Right cardiac atrium (tissue), 5 donors: ENCODE measurements around the gene SFXN1. TPM values are rescaled to one million over a fixed set of nuclear protein-coding genes. Genes with fewer than 3 reads are reported as not detected.
A peak's percentile ranks its signal among the peaks of the same experiment; 100 is the strongest.
"Not testable (repeated sequence)": the region's sequence is repeated elsewhere in the genome, so short reads cannot be mapped to it uniquely, and the experiment has no call there.

Source experiments
- ATAC-seq, 2 donors: fragments of 200-7000 bp; cut with Tn5 transposase; one replicate each; pipeline versions ENCODE4 v1.8.0 to v1.9.1; 2020; ENCODE audit warnings: moderate library complexity in 2 of 2, mild to moderate bottlenecking in 1 of 2
- DNase-seq, 3 donors: peaks; one replicate each; pipeline ENCODE4 v3.0.0-alpha.2; 2020
- H3K27ac ChIP-seq: one replicate; pipeline ENCODE4 v1.5.1; 2013; ENCODE audit warnings: mild to moderate bottlenecking, low read length, control low read depth, moderate library complexity
- H3K27me3 ChIP-seq: one replicate; pipeline ENCODE4 v1.6.1; 2013; ENCODE audit not compliant: control insufficient read depth, insufficient read depth
- H3K4me1 ChIP-seq: one replicate; pipeline ENCODE4 v1.6.1; 2013; ENCODE audit warnings: low read length; ENCODE audit not compliant: control insufficient read depth, insufficient read depth
- H3K4me3 ChIP-seq: one replicate; pipeline ENCODE4 v1.5.1; 2013; ENCODE audit warnings: low read length, control low read depth
- H3K9me3 ChIP-seq: one replicate; pipeline ENCODE4 v1.6.1; 2013; ENCODE audit warnings: low read length; ENCODE audit not compliant: control insufficient read depth
- WGBS: extraction: QIAGEN DNeasy Blood & Tissue Kit; methylation state at CpG from one replicate; pipeline ENCODE4 v1.1.7; 2013; 5-methylcytosine and 5-hydroxymethylcytosine counted together
- intact Hi-C, 4 donors: fragments of 100-400 bp; cut with DNase I; formaldehyde crosslinking; loops; one replicate each; pipeline versions ENCODE4 v1.11.0 to v1.14.0; 2022 to 2023
- polyA plus RNA-seq: library from polyadenylated mRNA; stranded (reverse); fragments of 200-250 nt; gene quantifications from one replicate; pipeline ENCODE4 v1.2.3, GENCODE V29; 2013
- total RNA-seq, 4 donors: library from RNA; stranded (reverse); fragmentation: NEBNext Ultra II Directional; extraction: Animal tissue kit (Norgen Biotek cat#: 25700); gene quantifications; one replicate each; pipeline ENCODE4 v1.2.1, GENCODE V29; 2021
- donor health status: healthy with polysubstance abuse.
- donor health status: DM: no; HTN: yes; CAD: no.
- donor health status: DM: no; HTN: no; CAD: no.
- donor health status: DM: no; HTN: yes; CAD: no; lungs with severe emphysema.
- donor health status: DM: yes; HTN: yes; CAD: no.

Gene SFXN1
- total and polyA plus RNA-seq, 5 donors, result 14.7 to 37.6 (median 35.1) TPM

DNA sequence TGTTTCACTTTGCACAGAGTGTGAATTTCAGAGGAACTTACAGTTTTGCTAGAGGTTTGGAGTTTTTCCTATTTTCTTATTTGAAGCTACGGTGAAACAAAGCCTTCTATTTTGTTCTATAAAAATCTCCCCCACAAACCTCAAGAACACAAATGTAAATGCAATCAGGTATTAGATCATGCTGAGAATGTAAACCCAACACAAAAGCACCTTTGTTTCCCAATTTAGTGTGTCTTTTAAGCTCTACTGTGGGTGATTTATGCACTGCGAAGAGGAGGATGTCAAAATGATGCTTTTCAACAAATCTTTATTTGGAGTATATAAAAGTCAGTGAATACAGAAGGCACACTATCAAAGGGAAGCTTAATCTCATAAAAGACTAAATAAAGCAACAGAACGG, 30.1 kb upstream of the SFXN1 start:
- DNase-seq (no peak), ATAC-seq (no peak)
- no peaks in the 10 kb centered on the region for H3K27me3 ChIP-seq
- H3K4me1 ChIP-seq, result no peaks in the 10 kb centered on the region
- intact Hi-C loops, result loop anchor here in 1 of 4 donors (5.0 kb wide), 1 partner anchor 496 kb away; no protein-coding TSS in a partner anchor
- no peak overlapping the region for H3K4me3 ChIP-seq
- H3K27ac ChIP-seq, result no peak overlapping the region
- no peaks in the 10 kb centered on the region for H3K9me3 ChIP-seq
- 35% methylated on average over 3 of the region's 3 CpGs for whole genome bisulfite sequencing

DNA sequence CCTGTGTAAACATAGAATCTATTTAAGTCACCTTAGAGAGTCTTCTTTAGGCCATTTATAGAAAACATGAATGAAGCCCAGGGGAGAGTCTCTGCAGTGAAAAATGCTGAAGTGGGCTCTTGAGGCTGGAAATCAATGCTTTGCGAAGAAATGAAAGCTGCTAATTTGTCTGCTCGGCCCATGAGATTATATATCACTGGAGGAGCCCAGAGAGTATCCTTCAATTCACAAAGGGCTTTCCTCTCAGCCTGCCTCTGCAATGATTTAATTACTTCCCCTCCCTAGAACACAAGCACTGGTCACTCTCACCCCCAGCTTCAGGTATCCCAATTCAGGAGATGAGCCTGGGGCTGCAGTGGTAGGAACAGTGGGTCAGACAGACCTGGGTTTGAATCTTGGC, 26.2 kb upstream of the SFXN1 start:
- DNase-seq (no peak), ATAC-seq (no peak)
- Histone ChIP-seq H3K27ac (no peak overlapping the region), H3K4me3 (no peak overlapping the region), H3K9me3 (no peaks in the 10 kb centered on the region), H3K27me3 (no peaks in the 10 kb centered on the region), H3K4me1 (no peaks in the 10 kb centered on the region)
- intact Hi-C loops, result loop anchor here in 1 of 4 donors (5.0 kb wide), 1 partner anchor 500 kb away; no protein-coding TSS in a partner anchor
- 79% methylated on average over 2 of the region's 2 CpGs for WGBS

DNA sequence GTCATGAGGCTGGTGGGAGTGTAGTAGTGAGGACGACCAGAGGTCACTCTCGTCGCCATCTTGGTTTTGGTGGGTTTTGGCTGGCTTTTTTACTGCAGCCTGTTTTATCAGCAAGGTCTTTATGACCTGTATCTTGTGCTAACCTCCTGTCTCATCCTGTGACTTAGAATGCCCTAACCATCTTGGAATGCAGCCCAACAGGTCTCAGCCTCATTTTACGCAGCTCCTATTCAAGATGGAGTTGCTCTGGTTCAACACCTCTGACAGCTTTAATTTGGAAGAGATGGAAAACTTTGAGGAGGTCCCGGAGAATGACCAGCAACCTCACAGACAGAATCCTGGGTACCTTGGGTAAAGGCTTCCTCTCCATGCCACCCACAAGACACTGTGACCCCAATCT, 24.0 kb upstream of the SFXN1 start:
- H3K27me3 ChIP-seq, H3K27ac ChIP-seq, H3K4me3 ChIP-seq, H3K9me3 ChIP-seq, DNase-seq, ATAC-seq, H3K4me1 ChIP-seq: not testable (repeated sequence)
- intact Hi-C loops, result loop anchor here in 1 of 4 donors (5.0 kb wide), 1 partner anchor 502 kb away; no protein-coding TSS in a partner anchor
- WGBS, result 90% methylated on average over 5 of the region's 5 CpGs

DNA sequence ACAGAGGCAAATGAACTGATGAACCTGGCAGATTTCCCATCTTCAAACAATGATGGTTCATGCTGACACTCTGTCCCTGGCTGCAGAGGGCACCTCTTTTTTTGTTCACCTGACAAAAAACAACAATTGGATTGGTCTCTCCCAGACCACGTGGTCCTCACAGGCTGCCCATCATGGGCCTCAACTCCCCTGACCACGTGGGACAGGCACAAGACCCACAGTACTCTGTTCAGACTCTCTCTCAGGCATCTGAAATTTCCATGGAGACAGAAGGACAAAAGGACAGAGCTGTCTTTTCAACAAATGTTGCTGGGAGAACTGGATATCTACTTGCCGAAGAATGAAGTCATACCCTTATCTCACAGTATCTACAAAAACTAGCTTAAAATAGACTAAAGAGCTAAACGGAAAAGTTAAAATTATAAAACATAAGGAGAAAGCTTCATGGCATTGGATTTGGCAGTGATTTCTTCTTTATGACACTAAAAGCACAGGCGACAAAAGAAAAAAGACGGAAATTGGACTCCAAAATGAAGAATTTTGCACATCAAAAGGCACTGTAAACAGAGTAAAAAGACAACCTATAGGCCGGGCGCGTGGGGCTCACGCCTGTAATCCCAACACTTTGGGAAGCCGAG, 22.1 kb upstream of the SFXN1 start:
- ATAC-seq, result no peak
- WGBS, result 66% methylated on average over 11 of the region's 11 CpGs
- no peak overlapping the region for H3K4me3 ChIP-seq
- no peaks in the 10 kb centered on the region for H3K9me3 ChIP-seq
- H3K4me1 ChIP-seq, result no peaks in the 10 kb centered on the region
- intact Hi-C loops, result no loop called here
- DNase-seq, result no peak
- H3K27ac ChIP-seq, result no peak overlapping the region
- no peaks in the 10 kb centered on the region for H3K27me3 ChIP-seq

DNA sequence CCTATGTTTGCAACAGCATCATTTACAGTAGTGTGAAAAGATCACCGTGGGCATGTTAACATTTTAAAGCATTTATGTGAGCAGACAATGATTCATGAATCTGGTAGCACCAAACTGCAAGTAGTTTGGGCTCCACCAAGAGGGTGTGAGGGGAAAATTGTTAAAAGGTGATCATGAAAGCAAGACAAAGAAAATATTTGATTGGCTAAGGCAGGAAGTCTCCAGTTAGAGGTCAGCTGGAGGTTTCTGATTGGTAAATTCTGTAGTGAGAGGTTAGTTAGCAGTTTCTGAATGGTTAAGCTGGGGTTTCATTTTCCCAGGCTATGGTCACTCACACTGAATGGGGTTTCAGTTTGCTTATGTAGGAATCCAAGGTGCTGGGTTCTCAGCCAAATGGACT, 20.9 kb upstream of the SFXN1 start:
- Histone ChIP-seq H3K27me3 (no peaks in the 10 kb centered on the region), H3K27ac (no peak overlapping the region), H3K4me3 (no peak overlapping the region), H3K4me1 (no peaks in the 10 kb centered on the region), H3K9me3 (no peaks in the 10 kb centered on the region)
- 87% methylated on average over 1 of the region's 1 CpG for WGBS
- no peak for DNase-seq
- ATAC-seq, result no peak
- intact Hi-C loops, result no loop called here

DNA sequence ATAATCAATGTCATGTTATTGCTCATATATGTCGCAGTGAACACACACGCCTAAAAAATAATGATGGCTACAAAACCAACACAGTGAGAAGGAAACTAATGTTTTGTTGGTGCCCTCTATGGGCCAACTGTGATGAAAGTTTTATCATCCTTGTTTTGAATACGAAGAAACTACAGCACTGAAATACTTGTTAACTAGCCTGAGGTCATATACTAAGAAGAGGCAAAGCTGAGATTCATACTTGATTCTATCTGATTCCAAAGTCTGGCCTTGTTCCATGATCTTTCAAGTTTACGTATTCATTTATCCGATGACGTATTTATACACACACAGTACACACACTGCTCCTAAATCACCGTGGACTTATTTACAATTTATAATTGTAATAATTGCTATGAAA, 18.2 kb upstream of the SFXN1 start:
- intact Hi-C loops, result loop anchor here in 1 of 4 donors (5.0 kb wide), 1 partner anchor 508 kb away; no protein-coding TSS in a partner anchor
- H3K4me1 ChIP-seq, result no peaks in the 10 kb centered on the region
- WGBS, result 55% methylated on average over 7 of the region's 7 CpGs
- ATAC-seq (no peak), DNase-seq (no peak)
- H3K4me3 ChIP-seq, result no peak overlapping the region
- no peaks in the 10 kb centered on the region for H3K27me3 ChIP-seq
- H3K9me3 ChIP-seq, result no peaks in the 10 kb centered on the region
- no peak overlapping the region for H3K27ac ChIP-seq

DNA sequence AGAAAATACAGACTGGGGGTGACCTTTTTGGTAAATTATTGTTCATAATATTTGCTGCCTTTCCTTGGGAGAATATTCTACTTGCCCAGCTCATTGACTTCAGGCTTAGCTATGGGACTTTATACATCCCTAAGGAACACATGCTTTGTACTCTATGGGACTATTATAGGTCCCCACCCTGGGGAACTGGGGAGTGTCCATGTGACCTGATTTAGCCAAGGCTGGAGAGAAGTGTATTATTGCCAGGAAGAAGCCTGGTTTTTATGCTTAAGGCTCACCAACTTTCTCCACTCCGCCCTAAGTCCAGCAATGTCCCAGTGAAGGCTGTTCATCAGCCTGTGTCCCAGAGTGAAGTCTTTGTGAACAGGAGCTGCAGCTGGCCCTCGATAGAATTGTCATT, 17.8 kb upstream of the SFXN1 start:
- Histone ChIP-seq H3K27ac (no peak overlapping the region), H3K9me3 (no peaks in the 10 kb centered on the region), H3K4me3 (no peak overlapping the region), H3K27me3 (no peaks in the 10 kb centered on the region), H3K4me1 (no peaks in the 10 kb centered on the region)
- ATAC-seq, result no peak
- WGBS, result 80% methylated on average over 2 of the region's 2 CpGs
- intact Hi-C loops, result loop anchor here in 1 of 4 donors (5.0 kb wide), 1 partner anchor 508 kb away; no protein-coding TSS in a partner anchor
- no peak for DNase-seq

DNA sequence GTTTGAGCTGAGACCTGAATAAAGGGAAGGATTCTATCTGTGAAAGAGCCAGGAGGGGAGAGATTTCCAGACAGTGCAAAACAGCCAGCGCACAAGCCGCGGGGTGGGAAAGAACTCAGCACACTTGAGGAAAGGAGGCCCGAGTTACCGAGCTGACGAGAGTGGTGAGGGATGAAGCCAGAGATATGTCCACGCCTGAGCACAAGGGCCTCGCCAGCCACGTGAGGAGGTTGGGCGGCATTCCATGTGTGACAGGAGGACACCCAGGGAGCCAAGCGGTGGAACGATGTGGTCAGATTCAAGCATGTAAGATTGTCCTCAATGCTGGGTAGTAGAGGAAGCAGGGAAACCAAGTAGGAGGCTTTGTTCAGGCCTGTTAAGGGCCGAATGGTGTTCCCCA, 17.0 kb upstream of the SFXN1 start:
- no peaks in the 10 kb centered on the region for H3K9me3 ChIP-seq
- peaks cover 2% of the 10 kb centered on the region for H3K4me1 ChIP-seq
- ATAC-seq, result peak in 1 of 2 donors; percentile 71
- intact Hi-C loops, result loop anchor here in 1 of 4 donors (5.0 kb wide), 1 partner anchor 509 kb away; no protein-coding TSS in a partner anchor
- H3K27me3 ChIP-seq, result no peaks in the 10 kb centered on the region
- no peak overlapping the region for H3K4me3 ChIP-seq
- 66% methylated on average over 13 of the region's 13 CpGs for WGBS
- DNase-seq, result peak; percentile 32 to 64 (median 53)
- H3K27ac ChIP-seq, result no peak overlapping the region

DNA sequence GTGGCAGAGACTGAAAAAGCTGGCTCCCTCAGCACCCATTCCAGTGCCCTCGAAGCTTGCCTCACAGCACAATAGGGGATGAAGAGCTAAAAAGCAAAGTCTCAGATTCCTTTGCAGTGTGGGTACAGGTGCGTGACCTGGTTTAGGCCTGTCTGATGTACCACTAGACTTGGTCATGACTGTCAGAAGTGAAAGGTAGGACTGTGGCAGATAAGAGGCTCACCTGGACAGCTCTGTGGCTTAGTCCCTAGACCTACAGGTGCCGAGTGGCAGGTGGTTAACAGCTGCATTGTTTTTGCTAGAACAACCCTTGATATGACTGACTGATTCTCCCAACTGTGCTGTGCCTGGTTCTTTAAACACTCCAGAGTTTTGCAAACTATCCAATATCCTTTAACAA, 14.7 kb upstream of the SFXN1 start:
- no peak for ATAC-seq
- Histone ChIP-seq H3K27me3 (no peaks in the 10 kb centered on the region), H3K9me3 (no peaks in the 10 kb centered on the region), H3K27ac (no peak overlapping the region), H3K4me1 (peaks cover 3% of the 10 kb centered on the region), H3K4me3 (no peak overlapping the region)
- WGBS, result 87% methylated on average over 3 of the region's 3 CpGs
- no peak for DNase-seq
- intact Hi-C loops, result loop anchor here in 1 of 4 donors (5.0 kb wide), 1 partner anchor 511 kb away; no protein-coding TSS in a partner anchor

DNA sequence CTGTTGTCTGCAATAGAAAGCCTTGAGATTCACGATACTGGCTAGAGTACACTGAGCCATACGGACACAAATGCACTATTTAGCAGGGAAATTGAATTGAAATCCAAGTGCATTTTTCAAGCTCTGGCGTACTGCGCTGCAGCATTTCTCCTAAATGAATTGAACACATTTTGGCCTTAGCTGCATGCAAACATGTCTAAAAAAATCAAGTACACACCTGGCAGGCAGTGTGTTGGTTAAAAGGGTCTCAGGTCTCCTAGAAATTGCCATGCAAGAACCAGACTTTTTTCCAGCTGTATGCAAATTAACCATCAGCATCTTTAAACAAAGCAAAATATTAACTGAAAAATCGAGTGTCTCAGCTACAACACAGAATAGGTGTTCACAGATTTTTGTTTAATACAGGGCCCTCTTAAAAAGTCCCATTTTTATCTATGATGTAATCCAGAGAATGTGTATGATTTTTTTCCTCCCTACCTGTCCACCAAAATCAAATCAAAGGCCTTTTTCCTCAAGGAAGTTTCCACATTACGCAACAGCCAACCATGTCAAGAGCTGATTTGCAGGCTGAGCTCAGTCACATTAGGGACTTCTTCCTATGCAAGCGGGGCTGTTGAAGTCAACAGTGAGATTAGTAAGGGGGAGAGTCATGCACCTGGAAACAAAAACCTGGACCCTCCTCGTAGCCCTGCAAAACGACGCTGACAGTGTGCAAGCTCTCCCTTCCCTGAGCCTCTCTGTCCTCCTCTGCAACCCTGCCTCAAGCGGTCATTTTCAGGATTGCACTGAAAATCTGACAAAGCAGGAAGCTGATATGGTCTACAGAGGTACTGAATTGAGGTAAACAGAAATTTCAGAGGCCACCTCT, 14.1 kb upstream of the SFXN1 start:
- Histone ChIP-seq H3K4me1 (peaks cover 3% of the 10 kb centered on the region), H3K4me3 (no peak overlapping the region), H3K27ac (no peak overlapping the region), H3K27me3 (no peaks in the 10 kb centered on the region), H3K9me3 (no peaks in the 10 kb centered on the region)
- WGBS, result 48% methylated on average over 11 of the region's 11 CpGs
- DNase-seq (peak in 1 of 3 donors; percentile 19), ATAC-seq (peak; percentile 60 to 75)
- intact Hi-C loops, result loop anchor here in 1 of 4 donors (5.0 kb wide), 1 partner anchor 512 kb away; no protein-coding TSS in a partner anchor

DNA sequence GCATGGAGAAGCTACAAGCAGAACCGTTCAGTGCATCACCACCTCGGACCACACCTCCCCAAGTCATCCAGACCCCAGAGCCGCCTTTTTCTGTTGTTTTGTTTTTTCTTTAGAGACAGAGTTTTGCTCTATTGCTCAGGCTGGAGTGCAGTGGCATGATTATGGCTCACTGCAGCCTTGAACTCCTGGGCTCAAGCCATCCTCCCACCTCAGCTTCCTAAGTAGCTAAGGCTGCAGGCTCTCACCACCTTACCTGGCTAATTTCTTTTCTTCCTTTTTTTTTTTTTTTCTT, 13.5 kb upstream of the SFXN1 start:
- WGBS, result 6% methylated on average over 3 of the region's 3 CpGs
- no peaks in the 10 kb centered on the region for H3K27me3 ChIP-seq
- intact Hi-C loops, result loop anchor here in 1 of 4 donors (5.0 kb wide), 1 partner anchor 513 kb away; no protein-coding TSS in a partner anchor
- no peaks in the 10 kb centered on the region for H3K9me3 ChIP-seq
- no peak overlapping the region for H3K4me3 ChIP-seq
- peaks cover 3% of the 10 kb centered on the region for H3K4me1 ChIP-seq
- no peak overlapping the region for H3K27ac ChIP-seq
- ATAC-seq (no peak), DNase-seq (no peak)
